GM18868 (cell line): ENCODE results near the gene CRHR1.

Experiments
- ATAC-seq: cut with Tn5 transposase; IDR thresholded peaks from one replicate; pipeline ENCODE4 v1.9.1; 2021; ENCODE audit warnings: mild to moderate bottlenecking, moderate library complexity; ENCODE audit not compliant: unreplicated experiment

CRHR1 gene

DNA sequence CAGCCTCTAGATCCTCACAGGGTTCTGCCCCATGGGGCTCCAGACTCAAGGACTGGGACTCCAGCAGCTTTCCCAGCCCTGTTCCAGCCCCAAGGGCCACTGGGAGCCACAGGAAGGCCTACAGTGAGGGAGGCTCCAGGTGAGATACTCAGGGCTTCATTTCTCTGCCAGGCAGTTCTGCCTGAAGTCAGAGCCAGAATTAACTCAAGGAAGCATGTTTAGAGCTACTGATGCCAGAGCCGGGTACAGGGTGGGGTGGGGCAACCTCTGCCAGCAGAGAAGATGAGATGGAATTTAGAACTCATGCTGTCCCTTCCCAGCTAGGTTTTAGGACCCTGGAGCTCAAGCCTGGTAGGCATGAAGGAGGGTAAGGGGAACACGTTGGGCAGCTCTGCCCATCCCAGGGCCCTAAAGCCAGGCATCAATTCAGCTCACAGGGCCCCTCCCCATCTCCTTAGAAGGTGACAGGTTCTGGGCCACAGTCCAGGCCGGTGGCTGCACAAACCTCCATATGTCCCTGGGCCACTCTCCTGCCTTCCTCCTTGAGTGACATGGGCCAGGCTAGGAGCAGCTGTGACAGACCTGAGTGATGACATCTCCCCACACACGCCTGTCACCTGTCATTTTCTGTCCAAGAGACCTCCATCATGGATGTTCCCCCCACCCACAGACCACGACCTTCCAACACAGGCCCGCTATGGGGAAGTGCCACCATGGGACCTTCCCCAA, 36.1 kb downstream of the CRHR1 start:
- ATAC-seq: no peak

DNA sequence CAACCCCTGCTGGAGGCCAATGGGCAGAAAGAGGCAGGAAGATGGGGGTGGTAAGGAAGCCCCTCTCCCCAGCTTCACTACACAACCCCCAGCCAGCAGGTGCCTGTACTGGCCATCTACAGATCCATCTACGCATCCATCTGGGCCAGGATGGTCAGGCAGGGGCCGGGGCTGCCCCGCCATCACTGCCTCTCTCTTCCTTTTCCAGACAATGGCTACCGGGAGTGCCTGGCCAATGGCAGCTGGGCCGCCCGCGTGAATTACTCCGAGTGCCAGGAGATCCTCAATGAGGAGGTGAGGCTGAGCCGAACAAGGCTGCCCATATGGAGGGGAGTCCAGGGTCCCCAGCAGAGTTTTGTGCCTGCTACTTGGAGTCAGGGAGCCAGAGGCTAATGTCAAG, 37.0 kb downstream of the CRHR1 start:
- no peak for ATAC-seq

DNA sequence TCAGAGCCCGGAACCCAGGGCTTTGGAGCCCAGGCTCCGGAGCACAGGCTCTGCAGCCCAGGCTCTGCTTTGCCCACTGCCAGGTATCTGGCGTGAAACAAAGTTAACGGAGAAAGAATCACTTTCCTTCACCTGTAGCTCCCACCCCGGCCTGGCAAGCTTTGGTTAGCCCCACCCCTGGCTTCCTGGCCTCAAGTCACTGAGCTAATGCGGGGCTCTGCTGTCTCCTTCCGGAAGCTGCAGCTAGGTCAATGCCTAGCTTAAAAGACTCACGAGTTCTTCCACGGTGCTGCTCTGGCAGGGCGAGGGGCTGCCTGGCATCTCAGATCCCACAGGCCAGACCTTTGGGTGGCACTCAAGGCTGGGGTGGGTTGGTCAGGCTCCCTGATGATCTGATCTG, 39.5 kb downstream of the CRHR1 start:
- ATAC-seq: no peak

DNA sequence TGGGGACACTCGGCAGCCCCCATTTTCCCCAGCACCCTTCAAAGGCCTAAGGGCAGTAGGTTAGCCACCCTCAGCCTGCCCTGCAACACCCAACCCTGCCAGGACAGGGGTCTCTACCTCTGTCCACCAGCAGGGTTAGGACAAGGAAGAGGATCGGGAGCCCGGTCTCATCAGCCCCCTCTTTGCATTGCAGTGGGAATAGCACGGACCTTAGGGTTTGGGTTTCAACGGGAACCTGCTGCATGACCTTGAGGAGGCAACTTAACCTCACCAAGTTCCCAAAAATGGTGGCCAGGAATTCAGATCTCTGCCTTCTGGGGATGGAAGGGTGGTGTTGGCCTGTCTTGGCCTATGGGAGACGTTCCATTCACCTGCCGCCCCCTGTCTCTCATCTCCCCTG, 40.4 kb downstream of the CRHR1 start:
- ATAC-seq: no peak

DNA sequence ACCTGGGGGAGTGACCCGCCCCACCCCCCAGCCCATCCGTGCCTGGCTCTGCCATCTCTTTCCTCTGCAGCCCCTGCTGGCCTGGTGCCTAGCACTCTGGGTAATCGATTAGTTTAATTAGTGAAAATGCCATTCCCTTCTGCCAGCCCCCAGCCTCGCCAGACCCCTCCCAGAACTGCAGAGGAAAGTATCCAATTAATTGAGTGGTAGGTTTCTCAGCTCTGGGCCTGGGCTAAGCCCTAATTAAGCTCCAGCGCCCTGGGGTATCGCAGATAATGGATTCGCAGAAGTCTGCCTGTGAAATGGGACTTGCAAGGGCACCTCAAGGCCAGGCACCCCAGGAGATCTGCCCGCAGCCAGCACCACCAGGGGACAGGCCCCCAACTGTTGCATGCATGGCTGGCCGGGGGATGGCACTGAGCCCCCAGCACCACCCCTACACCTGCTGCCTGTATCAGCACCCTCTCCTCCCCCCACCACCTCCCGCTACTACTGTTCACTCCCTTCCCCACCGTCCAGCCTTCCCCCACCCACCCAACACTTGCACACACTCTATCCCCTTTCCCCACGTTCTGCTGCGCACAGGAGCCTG, 40.9 kb downstream of the CRHR1 start:
- no peak for ATAC-seq

DNA sequence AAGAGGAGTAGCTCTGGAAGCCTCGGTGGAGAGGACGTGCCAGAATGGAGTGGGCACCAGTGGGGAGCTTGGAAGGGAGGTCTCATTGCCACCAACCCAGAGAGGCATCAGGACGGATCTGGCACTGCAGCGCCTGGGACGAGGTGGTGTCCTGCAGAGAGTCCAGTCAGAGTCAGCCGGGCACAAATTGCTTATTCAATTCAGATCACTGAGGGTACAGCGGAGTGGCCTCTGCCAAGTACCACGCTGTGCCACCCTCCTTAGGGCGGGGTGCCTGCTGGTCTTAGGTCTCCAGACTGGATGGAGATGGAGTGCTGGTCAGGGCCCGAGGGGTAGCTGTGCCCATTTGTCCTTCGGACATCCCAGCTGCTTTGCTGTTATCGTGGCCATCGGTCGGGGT, 41.7 kb downstream of the CRHR1 start:
- ATAC-seq: no peak

DNA sequence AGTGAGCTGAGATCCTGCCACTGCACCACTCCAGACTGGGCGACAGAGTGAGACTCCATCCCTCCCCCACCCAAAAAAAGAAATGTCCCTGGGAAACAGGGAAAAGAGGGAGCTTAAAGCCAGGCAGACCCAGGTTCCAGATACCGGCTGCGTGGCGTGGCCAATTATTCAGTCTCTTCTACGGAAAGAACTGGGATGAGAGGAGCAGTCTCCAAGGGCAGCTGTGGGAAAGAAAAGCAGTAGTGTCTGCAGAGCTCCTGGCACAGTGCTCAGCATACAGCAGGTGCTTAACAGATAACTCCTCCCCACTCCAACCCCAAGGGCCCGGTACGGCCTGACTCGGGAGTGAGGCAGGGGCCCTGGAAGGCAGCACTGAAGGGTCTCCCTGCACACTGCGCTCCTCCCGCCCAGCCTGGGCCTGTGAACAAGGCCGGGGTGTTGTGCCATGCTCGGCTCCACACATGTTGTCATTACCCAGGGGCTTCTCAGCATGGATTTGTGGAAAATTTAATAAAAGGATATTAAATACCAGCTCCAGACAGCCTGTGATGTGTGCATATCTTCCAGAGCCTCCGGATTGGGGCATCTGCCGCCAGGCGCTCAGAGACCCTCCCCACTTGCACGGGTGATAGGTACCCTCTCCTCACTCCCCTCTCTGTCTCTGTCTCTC, 42.9 kb downstream of the CRHR1 start:
- ATAC-seq: no peak

DNA sequence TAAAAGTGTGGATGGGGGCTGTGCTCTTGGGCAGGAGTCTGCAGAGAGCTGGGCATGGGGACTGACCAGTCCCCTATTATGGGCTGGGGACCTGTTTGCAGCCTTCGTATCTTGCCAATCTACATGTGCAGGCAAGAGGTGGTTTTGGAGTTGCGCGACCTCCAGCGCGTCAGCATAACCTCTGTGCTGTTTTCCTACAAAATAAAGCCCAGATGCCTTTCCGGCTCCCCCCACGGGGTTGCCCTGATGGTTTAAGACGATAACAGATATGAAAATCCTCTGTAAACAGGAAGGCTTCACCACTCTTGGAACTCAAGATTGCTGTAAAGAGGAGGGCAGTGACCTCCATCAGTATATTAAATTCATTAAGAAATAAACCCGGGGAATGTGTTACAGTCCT, 44.1 kb downstream of the CRHR1 start:
- no peak for ATAC-seq

DNA sequence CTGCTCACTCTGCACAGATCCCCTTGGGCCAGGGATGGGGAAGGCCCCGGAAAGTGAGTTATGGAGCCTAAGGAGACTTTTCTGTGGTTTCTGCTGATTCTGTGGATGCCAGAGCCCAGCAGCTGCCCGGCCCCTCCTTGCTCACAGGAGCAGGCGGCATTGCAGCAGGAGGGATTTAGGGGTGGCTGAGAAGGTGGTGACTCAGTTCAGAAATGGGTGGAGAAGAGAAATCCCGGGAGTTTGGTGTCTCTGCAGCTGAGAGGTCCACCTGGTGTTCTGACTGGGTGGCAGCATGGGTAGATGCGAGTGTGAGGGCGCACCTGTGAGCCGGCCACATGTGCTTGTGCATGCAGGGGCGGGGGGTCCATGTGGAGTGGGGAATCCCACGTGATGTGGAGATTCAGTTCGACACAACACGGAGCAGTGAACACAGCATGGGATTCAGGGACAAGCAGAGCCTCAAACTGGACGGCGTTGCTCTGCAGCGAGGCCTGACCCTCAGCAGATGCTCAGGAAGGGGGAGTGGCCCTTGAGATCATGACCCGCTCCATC, 44.5 kb downstream of the CRHR1 start:
- no peak for ATAC-seq

DNA sequence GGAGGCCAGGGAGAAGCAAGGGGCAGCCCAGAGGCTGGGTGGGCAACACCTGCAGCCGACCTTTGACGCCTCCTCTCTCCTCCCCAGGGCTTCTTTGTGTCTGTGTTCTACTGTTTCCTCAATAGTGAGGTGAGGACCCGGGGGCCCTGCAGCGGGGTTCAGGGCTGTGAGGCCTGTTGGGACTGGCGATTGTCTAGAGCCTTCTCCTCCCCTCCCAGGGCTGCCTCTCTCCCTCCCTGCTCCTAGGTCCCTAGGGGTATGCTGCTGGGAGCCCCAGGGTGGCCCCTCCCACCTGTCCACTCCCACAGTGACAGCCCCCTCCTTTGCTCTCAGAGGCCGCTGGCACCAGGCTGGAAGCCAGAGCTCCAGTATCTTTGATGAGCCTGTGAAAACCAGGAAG, 49.8 kb downstream of the CRHR1 start:
- no peak for ATAC-seq

DNA sequence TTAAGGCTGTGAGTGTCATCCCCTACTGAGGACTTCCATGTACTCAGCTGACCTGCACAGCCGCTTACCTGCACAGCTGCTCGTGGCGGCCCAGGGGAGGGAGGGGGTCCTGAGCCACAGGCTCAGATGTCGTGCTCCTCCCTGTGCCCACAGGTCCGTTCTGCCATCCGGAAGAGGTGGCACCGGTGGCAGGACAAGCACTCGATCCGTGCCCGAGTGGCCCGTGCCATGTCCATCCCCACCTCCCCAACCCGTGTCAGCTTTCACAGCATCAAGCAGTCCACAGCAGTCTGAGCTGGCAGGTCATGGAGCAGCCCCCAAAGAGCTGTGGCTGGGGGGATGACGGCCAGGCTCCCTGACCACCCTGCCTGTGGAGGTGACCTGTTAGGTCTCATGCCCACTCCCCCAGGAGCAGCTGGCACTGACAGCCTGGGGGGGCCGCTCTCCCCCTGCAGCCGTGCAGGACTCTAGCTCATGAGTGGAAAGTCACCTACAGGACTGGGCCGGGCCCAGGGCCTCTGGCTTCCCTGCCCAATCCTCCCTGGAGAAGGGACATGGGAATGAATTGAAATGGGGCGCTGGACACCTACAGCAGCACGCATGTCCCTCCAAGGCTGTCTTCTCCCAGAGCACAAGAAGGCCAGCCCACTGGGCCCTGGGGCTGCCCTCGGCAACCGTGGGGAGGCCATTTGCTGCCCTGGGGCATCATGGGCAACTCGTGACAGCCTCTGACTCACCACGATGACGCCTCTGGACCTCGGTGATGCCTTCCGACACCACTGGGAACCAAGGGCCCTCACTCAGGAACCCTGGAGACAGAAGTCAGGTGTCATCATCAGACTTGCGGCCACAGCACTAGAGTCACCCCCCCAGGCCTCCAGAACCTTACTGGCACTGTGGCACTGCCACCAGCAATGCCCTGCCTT, 50.6 kb downstream of the CRHR1 start:
- ATAC-seq: no peak

DNA sequence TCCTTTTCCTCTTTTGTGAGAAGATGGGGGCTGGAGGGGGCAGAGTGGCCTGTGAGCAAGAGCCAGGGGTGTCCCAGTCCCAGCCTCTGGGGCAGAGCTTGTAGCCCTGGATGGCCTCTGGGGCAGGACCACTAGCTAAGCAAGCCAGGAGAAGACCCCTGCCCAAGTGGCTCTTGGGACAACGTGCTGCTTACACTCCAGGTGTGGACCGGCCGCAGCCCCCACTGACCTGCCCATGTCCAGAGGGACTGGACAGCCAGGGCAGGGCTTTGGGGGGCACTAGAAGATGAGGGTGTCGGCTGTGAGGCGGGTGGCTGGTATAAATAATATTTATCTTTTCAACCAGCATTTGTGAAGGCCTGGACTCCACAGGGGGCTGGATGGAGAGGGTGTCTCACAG, 51.4 kb downstream of the CRHR1 start:
- ATAC-seq: no peak

DNA sequence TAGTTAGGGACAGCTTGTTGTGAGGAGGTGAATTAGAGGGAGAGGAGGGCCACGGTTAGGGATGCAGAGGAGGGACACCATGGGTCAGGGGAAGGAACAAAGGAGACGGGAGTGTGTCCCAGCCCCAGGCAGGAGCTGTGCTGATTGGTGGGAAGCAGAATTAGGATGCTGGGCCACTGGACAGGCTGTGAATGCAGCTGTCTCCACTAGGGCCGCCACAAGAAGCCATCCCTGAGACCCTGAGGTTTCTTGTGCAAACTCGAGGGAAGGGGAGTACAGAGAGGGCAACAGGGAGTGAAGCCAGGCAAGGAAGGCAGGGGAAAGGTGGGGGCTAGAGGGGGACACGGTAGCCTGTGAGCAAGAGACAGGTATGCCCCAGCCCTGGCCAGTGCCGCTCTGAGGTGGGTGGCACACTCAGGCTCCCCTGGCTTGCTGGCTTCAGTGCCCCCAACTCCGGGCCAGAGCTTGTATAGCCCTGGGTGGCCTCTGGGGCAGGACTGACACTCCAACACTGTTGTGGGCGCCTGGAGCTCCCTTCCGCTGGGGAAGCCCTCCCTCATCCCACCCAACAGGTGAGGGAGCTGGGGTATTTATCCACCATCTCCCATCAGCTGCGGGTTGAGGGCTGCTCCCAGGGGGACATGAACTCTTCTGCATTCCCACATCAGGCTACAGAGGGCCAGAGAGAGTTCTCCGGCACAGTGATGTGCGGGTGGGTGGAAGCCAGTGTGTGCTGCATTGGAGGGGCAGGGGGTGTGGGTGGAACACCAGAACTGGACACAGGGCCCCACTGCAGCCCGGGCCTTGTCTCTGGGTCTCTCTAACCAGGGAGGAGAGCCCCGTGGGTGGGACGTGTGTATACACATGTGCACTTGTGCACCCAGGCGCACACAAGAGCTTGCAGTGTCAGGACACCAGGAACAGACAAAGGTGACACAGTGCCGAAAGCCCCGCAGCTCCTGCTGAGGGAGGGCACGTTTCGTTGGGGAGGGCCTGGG, 52.2 kb downstream of the CRHR1 start:
- ATAC-seq: no peak

DNA sequence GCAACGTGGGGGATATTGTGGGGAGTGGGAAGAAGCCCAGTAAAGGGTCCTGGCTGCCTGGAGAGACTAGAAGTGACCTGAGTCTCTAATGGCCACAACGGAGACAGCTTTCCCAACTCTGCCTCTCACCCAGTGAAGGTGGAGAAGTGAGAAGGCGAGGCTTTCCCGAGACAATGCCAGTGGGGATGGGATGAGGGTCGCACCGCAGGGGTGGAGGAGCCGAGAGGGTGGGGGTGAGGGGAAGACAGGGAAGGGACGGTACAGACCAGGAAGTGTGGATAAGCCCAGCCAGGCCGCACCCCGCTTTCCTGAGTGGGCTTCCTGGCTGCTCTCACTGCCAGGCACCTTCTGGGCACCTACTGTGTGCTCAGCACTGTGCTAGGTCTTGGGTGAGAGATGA, 53.1 kb downstream of the CRHR1 start:
- ATAC-seq: no peak

DNA sequence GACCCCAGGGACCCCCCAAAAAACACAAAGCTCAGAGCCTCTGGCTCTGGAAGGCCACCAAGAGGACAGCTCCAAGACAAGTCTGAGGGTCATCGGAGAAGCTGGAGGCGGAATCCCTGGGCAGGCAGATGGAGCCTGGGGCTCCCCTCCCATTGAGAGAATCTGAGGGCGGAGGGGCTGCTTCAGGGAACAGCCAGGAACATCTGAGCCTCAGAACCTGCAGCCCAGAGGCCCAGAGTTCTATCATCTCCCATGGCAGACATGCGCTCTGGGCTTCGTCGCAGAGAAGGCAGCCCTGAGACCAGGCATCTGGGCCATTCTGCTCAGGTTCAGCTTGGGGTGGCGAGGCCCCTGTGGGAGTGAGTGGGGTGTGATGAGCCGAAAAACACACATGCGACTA, 53.5 kb downstream of the CRHR1 start:
- ATAC-seq: no peak

DNA sequence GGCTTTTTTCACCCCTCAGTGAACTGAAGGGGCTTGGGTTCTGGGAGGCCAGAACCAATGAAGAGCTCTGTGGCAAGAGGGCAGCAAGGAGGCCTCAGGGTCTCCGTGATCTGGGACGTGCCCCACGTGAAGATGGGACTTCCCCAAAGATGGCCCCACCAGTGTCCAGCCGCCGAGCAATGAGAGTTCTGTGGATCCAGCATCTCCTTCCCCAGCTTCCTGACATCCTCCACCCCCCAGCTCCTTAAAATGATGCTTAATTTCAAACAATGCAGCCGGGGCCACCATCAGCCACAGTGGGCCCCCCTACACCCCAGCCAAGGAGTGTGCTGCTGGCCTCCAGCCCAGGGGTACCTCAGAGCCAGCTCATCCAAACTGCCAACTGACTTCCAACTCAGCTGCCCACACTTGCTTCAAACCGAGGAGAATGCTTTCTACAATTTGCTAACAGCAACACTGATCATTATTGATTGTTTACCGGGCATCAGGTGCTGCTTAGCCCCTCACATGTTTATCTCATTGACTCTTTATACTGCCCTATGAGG, 54.7 kb downstream of the CRHR1 start:
- ATAC-seq: no peak

DNA sequence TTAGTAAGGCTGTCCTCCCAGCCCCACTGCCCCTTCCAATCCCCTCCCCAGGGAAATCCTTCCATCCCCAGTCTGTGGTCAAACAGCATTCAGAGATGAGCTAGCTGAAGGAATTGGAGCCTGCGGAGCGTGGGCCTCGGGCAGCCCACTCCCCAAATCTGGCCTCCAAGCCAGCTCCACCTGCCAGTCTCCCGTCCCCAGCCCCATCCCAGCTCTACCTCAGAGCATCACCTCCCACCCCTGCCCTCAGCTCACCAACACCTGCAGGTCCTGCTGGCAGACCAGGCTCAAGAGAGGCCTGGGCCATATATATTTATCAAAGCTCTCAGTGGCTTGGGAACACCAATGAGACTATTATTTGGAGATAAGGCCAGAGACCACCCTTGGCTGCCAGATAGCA, 55.3 kb downstream of the CRHR1 start:
- ATAC-seq: no peak

DNA sequence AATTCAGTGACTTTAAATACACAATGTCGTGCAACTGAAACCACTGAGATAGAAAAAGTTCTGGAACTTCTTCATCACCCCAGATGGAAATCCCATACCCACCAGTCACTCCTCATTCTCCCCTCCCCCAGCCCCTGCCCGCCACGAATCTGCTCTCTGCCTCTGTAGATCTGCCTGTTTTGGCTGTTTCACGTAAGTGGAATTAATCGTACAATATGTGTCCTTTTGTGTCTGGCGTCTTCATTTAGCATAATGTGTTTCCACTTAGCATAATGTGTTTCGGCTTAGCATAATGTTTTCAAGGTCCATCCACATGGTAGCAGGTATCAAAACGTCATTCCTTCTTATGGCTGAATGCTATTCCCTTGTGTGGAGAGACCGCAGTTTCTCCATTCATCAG, 57.1 kb downstream of the CRHR1 start:
- no peak for ATAC-seq

DNA sequence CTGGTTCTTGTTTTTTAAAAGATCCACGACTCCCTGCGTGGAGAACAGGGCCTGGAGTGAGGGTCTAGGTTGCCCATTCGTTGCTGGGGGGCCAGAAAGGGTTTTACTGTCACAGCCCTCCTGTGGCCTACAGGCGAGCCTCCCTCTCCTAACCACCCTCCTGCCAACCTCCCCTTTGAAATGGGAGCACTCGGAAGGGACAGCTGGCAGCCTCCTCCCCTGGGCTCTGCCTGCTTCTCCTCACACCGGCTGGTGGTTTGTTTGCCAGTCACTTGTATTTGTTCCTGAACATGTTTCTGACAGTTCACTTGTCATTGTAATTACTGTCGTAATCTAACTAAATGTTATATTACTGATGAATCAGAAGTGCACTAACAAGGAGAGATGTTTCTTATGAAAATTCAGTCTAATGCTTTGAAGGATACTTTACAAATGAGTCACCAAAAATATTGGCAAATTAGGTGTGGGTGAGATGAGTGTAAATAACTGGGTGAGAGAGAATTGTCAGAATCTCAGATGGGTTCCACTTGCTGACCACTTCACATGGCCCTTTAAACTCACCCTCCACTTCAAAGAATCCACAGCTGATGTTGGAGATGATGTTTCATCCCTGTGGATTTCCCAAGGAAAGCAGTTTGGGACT, 57.9 kb downstream of the CRHR1 start:
- no peak for ATAC-seq
